ENCODE measurements around the gene DST. TPM values are rescaled to one million over a fixed set of nuclear protein-coding genes. Genes with fewer than 3 reads are reported as not detected.

Gene DST
- total and polyA plus RNA-seq, 11 donors, result 107 to 607 (median 366) TPM

DNA sequence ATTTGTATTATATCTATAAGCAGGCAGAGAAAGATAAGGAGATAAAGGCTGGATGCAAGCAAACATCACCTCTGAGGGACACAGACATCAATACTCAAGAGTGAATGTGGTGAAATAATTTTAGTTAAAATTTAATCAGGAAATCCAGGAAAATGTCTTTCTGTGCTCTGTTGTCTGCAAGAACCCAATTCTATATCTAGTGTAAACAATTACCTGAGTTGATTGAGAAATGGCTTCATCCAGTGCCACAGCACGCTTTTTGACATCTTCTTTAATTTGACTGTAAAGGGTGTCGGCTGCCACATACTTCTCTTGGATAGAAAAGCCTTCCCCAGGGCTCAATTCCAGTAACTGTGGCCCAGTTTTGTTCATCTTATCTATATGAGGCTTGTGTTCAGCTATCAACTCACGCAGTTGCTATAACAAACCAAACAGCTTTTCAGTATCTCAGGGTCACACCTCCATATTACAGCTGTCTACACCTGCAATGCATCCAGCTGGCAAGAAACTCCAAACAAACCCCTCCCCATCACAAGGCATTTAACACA is 131.6 kb downstream of the DST start:
- Histone ChIP-seq H3K4me1 (peaks cover 0 to 93% (median 42%) of the 10 kb centered on the region in 12 donors), H3K36me3 (peaks cover 0 to 94% (median 44%) of the 10 kb centered on the region in 9 donors), H3K9me3 (no peaks in the 10 kb centered on the region), H3K27me3 (no peaks in the 10 kb centered on the region), H3K27ac (peak overlapping the region in 10 of 12 donors; percentile 6 to 74 (median 50)), H3K4me3 (no peak overlapping the region)
- 39 to 51% (median 46%) methylated on average over 3 of the region's 3 CpGs for WGBS, 4 donors
- intact Hi-C loops (cut with DNase I), result no loop called here
- DNase-seq (peak in 4 of 5 donors; percentile 49 to 59 (median 52)), ATAC-seq (peak; percentile 77 to 92 (median 89))
- TF ChIP-seq, protein P1, sequence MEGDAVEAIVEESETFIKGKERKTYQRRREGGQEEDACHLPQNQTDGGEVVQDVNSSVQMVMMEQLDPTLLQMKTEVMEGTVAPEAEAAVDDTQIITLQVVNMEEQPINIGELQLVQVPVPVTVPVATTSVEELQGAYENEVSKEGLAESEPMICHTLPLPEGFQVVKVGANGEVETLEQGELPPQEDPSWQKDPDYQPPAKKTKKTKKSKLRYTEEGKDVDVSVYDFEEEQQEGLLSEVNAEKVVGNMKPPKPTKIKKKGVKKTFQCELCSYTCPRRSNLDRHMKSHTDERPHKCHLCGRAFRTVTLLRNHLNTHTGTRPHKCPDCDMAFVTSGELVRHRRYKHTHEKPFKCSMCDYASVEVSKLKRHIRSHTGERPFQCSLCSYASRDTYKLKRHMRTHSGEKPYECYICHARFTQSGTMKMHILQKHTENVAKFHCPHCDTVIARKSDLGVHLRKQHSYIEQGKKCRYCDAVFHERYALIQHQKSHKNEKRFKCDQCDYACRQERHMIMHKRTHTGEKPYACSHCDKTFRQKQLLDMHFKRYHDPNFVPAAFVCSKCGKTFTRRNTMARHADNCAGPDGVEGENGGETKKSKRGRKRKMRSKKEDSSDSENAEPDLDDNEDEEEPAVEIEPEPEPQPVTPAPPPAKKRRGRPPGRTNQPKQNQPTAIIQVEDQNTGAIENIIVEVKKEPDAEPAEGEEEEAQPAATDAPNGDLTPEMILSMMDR (IDR thresholded peaks at IDR 0.05), result no peak
- TF ChIP-seq POLR2A (IDR thresholded peaks at IDR 0.05), result no peak

DNA sequence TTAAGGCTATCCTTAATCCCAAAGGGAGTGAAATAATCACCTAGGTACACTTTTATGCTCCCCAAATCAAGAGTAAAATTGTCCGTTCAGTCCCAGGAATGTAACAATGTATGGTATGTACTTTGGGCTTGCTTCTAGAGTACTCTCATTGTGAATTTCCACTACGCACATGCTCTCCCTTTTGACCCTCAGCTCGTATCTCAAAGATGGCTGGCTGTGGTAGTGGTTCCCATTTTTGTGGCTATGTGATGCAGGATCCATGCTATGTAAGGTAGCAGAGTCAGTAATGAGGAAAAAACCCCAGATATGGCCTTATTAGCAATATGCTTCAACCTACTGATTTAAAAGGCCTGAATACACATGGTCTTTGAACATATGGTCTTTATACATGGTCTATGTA is 133.7 kb downstream of the DST start:
- Histone ChIP-seq H3K27ac (peak overlapping the region in 11 of 12 donors; percentile 10 to 86 (median 74)), H3K4me1 (peaks cover 0 to 89% (median 45%) of the 10 kb centered on the region in 12 donors)
- intact Hi-C loops (cut with DNase I), result loop anchor here in 2 of 10 donors (5.0 kb wide), 1 partner anchor 33 kb away; no protein-coding TSS in a partner anchor

DNA sequence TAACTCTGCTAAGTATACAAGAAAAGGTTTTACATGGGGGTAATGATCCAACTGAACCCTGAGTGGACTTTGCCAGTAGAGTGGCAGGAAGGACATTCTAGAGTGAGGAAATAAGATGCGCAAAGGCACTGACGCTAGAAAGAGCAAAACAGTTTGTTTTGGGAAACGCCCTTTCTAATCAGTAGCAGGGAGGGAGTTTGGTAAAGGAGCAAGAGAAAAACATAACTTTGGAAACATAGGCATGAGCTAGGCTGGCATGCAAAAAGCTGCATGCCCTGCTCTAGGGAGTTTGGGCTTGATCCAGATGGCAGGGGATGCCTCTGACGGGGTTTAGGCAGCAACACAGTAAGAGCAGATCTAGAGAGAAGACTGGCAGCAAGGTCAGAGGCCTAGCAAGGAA is 135.2 kb downstream of the DST start:
- H3K36me3 ChIP-seq, result peaks cover 0 to 95% (median 38%) of the 10 kb centered on the region in 9 donors
- TF ChIP-seq POLR2A (IDR thresholded peaks at IDR 0.05), result no peak
- TF ChIP-seq, protein P1 (IDR thresholded peaks at IDR 0.05), result no peak

More for the DNA sequence above, 133.7 kb downstream of the DST start:
- ATAC-seq (peak in 2 of 4 donors; percentile 23 to 26), DNase-seq (no peak)
- Histone ChIP-seq H3K4me3 (no peak overlapping the region), H3K36me3 (peaks cover 0 to 96% (median 33%) of the 10 kb centered on the region in 9 donors), H3K9me3 (no peaks in the 10 kb centered on the region), H3K27me3 (no peaks in the 10 kb centered on the region)
- TF ChIP-seq POLR2A (IDR thresholded peaks at IDR 0.05), result no peak
- TF ChIP-seq, protein P1 (IDR thresholded peaks at IDR 0.05), result no peak
- 47 to 66% (median 58%) methylated on average over 3 of the region's 3 CpGs for WGBS, 4 donors

DNA sequence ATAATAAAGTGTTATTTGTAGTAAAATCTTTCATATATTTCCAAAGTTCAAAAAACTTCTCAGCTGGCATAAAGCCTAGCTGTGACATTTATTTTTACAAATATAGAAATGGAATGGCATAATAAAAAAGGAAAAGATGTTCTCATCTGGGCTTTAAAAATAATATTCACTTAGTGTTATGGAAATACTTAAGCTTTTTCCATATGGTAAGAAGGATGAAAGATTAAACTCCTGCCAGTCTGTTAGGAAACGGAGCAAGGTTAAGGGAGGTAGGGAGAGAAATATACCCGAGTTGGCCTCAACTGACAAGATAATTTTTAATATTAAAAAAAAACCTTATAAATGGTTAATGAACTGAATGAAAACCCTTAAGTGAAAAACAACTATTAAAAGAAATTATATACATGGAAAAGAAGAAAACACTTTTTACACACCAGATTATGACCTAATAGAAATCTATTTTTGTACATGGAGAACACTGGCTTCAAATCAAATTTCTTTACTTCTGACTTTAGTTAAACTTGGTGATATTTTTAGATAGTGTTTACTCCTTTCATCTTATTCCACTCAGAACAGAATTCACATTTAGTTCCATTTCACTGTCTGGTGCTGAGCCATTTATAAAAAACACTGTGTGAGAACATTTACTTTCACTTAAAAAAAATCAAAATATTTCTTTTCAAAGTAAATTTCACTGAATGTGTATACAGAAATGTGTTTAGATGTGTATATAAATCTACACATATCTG is 137.0 kb downstream of the DST start:
- ATAC-seq (peak in 1 of 4 donors; percentile 33), DNase-seq (no peak)
- H3K27ac ChIP-seq, result peak overlapping the region; percentile 1 to 86 (median 72)
- TF ChIP-seq, protein P1 (IDR thresholded peaks at IDR 0.05), result no peak
- TF ChIP-seq POLR2A (IDR thresholded peaks at IDR 0.05), result no peak
- H3K4me1 ChIP-seq, result peaks cover 0 to 67% (median 30%) of the 10 kb centered on the region in 12 donors
- H3K27me3 ChIP-seq, result no peaks in the 10 kb centered on the region
- 26 to 44% (median 34%) methylated on average over 2 of the region's 2 CpGs for WGBS, 4 donors
- no peaks in the 10 kb centered on the region for H3K9me3 ChIP-seq
- H3K36me3 ChIP-seq, result peaks cover 0 to 97% (median 45%) of the 10 kb centered on the region in 9 donors
- intact Hi-C loops (cut with DNase I), result loop anchor here in 2 of 10 donors (5.0 kb wide), 1 partner anchor 37 kb away; no protein-coding TSS in a partner anchor
- peak overlapping the region in 1 of 12 donors; percentile 2 for H3K4me3 ChIP-seq

More for the DNA sequence above, 135.2 kb downstream of the DST start:
- H3K9me3 ChIP-seq, result no peaks in the 10 kb centered on the region
- peak; percentile 59 to 76 (median 76) for ATAC-seq
- peak overlapping the region; percentile 22 to 86 (median 74) for H3K27ac ChIP-seq
- intact Hi-C loops (cut with DNase I), result loop anchor here in 2 of 10 donors (5.0 kb wide), 1 partner anchor 35 kb away; no protein-coding TSS in a partner anchor
- WGBS, 4 donors, result 40 to 59% (median 48%) methylated on average over 4 of the region's 4 CpGs
- H3K4me1 ChIP-seq, result peaks cover 0 to 74% (median 36%) of the 10 kb centered on the region in 12 donors
- no peaks in the 10 kb centered on the region for H3K27me3 ChIP-seq
- DNase-seq, result peak in 4 of 5 donors; percentile 59 to 75 (median 62)
- H3K4me3 ChIP-seq, result no peak overlapping the region

Data from heart left ventricle (tissue), 16 donors.